B cell (primary cell): Measurements from ENCODE around the gene CENPN. TPM values are rescaled to one million over a fixed set of nuclear protein-coding genes. Genes with fewer than 3 reads are reported as not detected.

ENCODE experiments used
- ATAC-seq: fragments of 200-7000 bp; cut with Tn5 transposase; one replicate; pipeline ENCODE4 v1.10.0; 2021; ENCODE audit warnings: low read depth, mild to moderate bottlenecking, moderate number of reproducible peaks, moderate library complexity
- CTCF ChIA-PET: fragments of 350-600 bp; sonication (Branson Sonifier 250); formaldehyde crosslinking; loops from one replicate; lab custom pipeline; 2021; ENCODE audit warnings: antibody characterized with exemption, inconsistent platforms; lab: Charles Lee
- POLR2A ChIA-PET: fragments of 350-600 bp; sonication (Branson Sonifier 250); formaldehyde crosslinking; loops from one replicate; lab custom pipeline; 2021; ENCODE audit warnings: antibody characterized with exemption; lab: Charles Lee
- DNase-seq: peaks from one replicate; pipeline ENCODE4 v3.0.0; 2013
- H2AFZ ChIP-seq: 2 replicates; pipeline ENCODE4 v1.6.1; 2012; ENCODE audit warnings: mild to moderate bottlenecking, low read depth, low read length; ENCODE audit not compliant: insufficient read depth, poor library complexity, severe bottlenecking
- H3K27ac ChIP-seq, 2 donors: 1 replicate in 1 of 2; 2 replicates in 1 of 2; pipeline ENCODE4 v1.5.1; 2012 to 2013; ENCODE audit warnings: low read length in 2 of 2, mild to moderate bottlenecking in 2 of 2, moderate library complexity in 1 of 2
- H3K27me3 ChIP-seq, 4 experiments: fragments of 200-600 bp in 1 of 4; sonication (generic) in 1 of 4; replicated peaks in 1 of 4; 1 replicate in 2 of 4; 2 replicates in 2 of 4; pipeline versions ENCODE4 v1.6.1 to v1.7.0; 2013 to 2016; ENCODE audit warnings: low read length in 3 of 4, mild to moderate bottlenecking in 2 of 4, mixed read lengths in 1 of 4, moderate library complexity in 1 of 4; ENCODE audit not compliant: insufficient read depth in 4 of 4, control insufficient read depth in 3 of 4; ENCODE audit errors: control extremely low read depth in 1 of 4
- H3K36me3 ChIP-seq, 2 experiments: replicated peaks in 1 of 2; 1 replicate in 1 of 2; 2 replicates in 1 of 2; pipeline versions ENCODE4 v1.6.1 to v1.7.1; 2013; ENCODE audit warnings: low read length in 1 of 2; ENCODE audit not compliant: insufficient read depth in 2 of 2, control insufficient read depth in 1 of 2; ENCODE audit errors: control extremely low read depth in 1 of 2, extremely low read depth in 1 of 2
- H3K4me1 ChIP-seq, 2 donors: fragments of 200-600 bp in 1 of 2; sonication (generic) in 1 of 2; 1 replicate in 1 of 2; 2 replicates in 1 of 2; pipeline versions ENCODE4 v1.5.1 to v1.6.1; 2013 to 2017; ENCODE audit warnings: low read length in 2 of 2; ENCODE audit not compliant: control insufficient read depth in 2 of 2, insufficient read depth in 2 of 2
- H3K4me2 ChIP-seq: replicated peaks from 2 replicates; pipeline ENCODE3; 2012; ENCODE audit warnings: mild to moderate bottlenecking, low read depth, low read length; ENCODE audit not compliant: poor library complexity, severe bottlenecking
- H3K4me3 ChIP-seq, 5 experiments: fragments of 200-600 bp in 1 of 5; sonication (generic) in 1 of 5; 1 replicate in 3 of 5; 2 replicates in 2 of 5; pipeline versions ENCODE4 v1.5.1 to v1.7.0; 2011 to 2016; ENCODE audit warnings: low read length in 4 of 5, mild to moderate bottlenecking in 4 of 5, low read depth in 2 of 5, control low read depth in 1 of 5, moderate library complexity in 1 of 5; ENCODE audit not compliant: insufficient read depth in 1 of 5; ENCODE audit errors: control extremely low read depth in 1 of 5, extremely low read depth in 1 of 5
- H3K79me2 ChIP-seq: fragments of 200-600 bp; sonication (generic); one replicate; pipeline ENCODE4 v1.6.0; 2016; ENCODE audit warnings: low read length; ENCODE audit not compliant: control insufficient read depth, insufficient read depth
- H3K9ac ChIP-seq: fragments of 200-600 bp; sonication (generic); 2 replicates; pipeline ENCODE4 v1.6.1; 2017; ENCODE audit warnings: mild to moderate bottlenecking, low read length, moderate library complexity
- H3K9me3 ChIP-seq, 3 donors: one replicate each; pipeline versions ENCODE4 v1.6.1 to v1.7.1; 2013; ENCODE audit warnings: low read length in 2 of 3; ENCODE audit not compliant: control insufficient read depth in 2 of 3, insufficient read depth in 1 of 3; ENCODE audit errors: control extremely low read depth in 1 of 3
- H4K20me1 ChIP-seq: 2 replicates; pipeline ENCODE4 v1.6.0; 2012; ENCODE audit warnings: mild to moderate bottlenecking, low read length; ENCODE audit not compliant: insufficient read depth, control insufficient read depth, poor library complexity, severe bottlenecking
- H3K27ac Mint-ChIP-seq: one replicate; pipeline ENCODE4 v1.8.0; 2021; ENCODE audit warnings: mixed read lengths
- H3K27me3 Mint-ChIP-seq: one replicate; pipeline ENCODE4 v1.8.0; 2021; ENCODE audit warnings: mixed read lengths
- H3K4me1 Mint-ChIP-seq: one replicate; pipeline ENCODE4 v1.8.0; 2021; ENCODE audit warnings: mixed read lengths
- H3K4me3 Mint-ChIP-seq: one replicate; pipeline ENCODE4 v1.8.0; 2021; ENCODE audit warnings: mixed read lengths
- H3K9me3 Mint-ChIP-seq: one replicate; pipeline ENCODE4 v1.8.0; 2022; ENCODE audit warnings: mixed read lengths; ENCODE audit not compliant: insufficient read depth
- CTCF ChIP-seq: fragments of 200-600 bp; IDR thresholded peaks from one replicate; pipeline ENCODE4 v1.8.0; 2022; ENCODE audit warnings: antibody characterized with exemption, mild to moderate bottlenecking
- EZH2 ChIP-seq: IDR thresholded peaks from 2 replicates; pipeline ENCODE4 v1.6.1; 2012; ENCODE audit warnings: borderline replicate concordance, low read depth, mild to moderate bottlenecking, moderate library complexity, low read length; ENCODE audit not compliant: insufficient read depth, poor library complexity, severe bottlenecking
- WGBS: methylation state at CpG from one replicate; pipeline ENCODE4 v1.1.5; 2013; ENCODE audit warnings: missing lambda C conversion rate; ENCODE audit not compliant: insufficient coverage; 5-methylcytosine and 5-hydroxymethylcytosine counted together
- intact Hi-C: fragments of 100-400 bp; cut with micrococcal nuclease; formaldehyde crosslinking; loops from one replicate; pipeline ENCODE4 v1.10.0; 2022
- polyA plus RNA-seq: library from polyadenylated mRNA; depleted of rRNA; stranded (reverse); fragments of >200 nt; gene quantifications from 2 replicates; pipeline ENCODE4 v1.2.3, GENCODE V29; 2012
- total RNA-seq, 2 donors: library from RNA; stranded (reverse); fragments of 120-200 nt in 1 of 2; gene quantifications; 1 replicate in 1 of 2; 2 replicates in 1 of 2; pipeline versions ENCODE4 v1.2.3 to v1.2.4, GENCODE V29; 2013 to 2022

Gene CENPN
- total and polyA plus RNA-seq, 2 donors (not counting 1 experiment from before 2014, with no cell fraction given), result 3.0 to 4.0 TPM

- Histone ChIP-seq H3K36me3 (no peaks in the 10 kb centered on the region), H3K27ac (peak within 1 kb of the TSS; percentile 79 to 89), H4K20me1 (no peaks in the 10 kb centered on the region), H3K27me3 (no peaks in the 10 kb centered on the region), H3K9me3 (peaks cover 0 to 1% (median 0%) of the 10 kb centered on the region in 3 donors), H3K79me2 (no peaks in the 10 kb centered on the region), H3K4me3 (peak within 1 kb of the TSS; percentile 67 to 84 (median 82)), H3K9ac (peak within 1 kb of the TSS; percentile 84), H3K4me2 (peak within 1 kb of the TSS; percentile 82), H3K4me1 (peaks cover 4 to 12% of the 10 kb centered on the region in 2 donors), H2AFZ (peak within 1 kb of the TSS; percentile 90)
- peak; percentile 77 for ATAC-seq
- Mint-ChIP-seq H3K27ac (peak within 1 kb of the TSS; percentile 51), H3K9me3 (no peaks in the 10 kb centered on the region), H3K27me3 (no peaks in the 10 kb centered on the region), H3K4me1 (peaks cover 4% of the 10 kb centered on the region), H3K4me3 (peak within 1 kb of the TSS; percentile 47)
- WGBS, result 13% methylated on average over 57 of the region's 59 CpGs
- TF ChIP-seq CTCF (no peak), EZH2 (no peak)
- CTCF ChIA-PET, result interaction anchor here (0.7 to 7.9 kb wide), 5 partner anchors 14 to 73 kb away, joined by 3 to 57 read pairs (median 9); partner anchors contain the start of genes ATMIN, CENPN and CMC2
- POLR2A ChIA-PET, result interaction anchor here (0.6 to 1.4 kb wide), 3 partner anchors 71 to 323 kb away, joined by 4 to 8 read pairs (median 5); partner anchors contain the start of genes CENPN, CMC2 and GAN
- DNase-seq, result peak; percentile 98
- intact Hi-C loops, result loop anchor here (1.0 to 2.0 kb wide), 5 partner anchors 19 to 1093 kb away; partner anchors contain the start of genes ATMIN, CENPN, DYNLRB2 and GCSH
Observed at GRCh38 chr16:81077076-81077940, 70.3 kb downstream of the CENPN start, which contains the start of gene C16orf46. C16orf46 (minus strand) TSS chr16:81077238; CDS start chr16:81063955, 13,283 bp downstream.
